ENCODE results near the gene UGT1A3.

DNA sequence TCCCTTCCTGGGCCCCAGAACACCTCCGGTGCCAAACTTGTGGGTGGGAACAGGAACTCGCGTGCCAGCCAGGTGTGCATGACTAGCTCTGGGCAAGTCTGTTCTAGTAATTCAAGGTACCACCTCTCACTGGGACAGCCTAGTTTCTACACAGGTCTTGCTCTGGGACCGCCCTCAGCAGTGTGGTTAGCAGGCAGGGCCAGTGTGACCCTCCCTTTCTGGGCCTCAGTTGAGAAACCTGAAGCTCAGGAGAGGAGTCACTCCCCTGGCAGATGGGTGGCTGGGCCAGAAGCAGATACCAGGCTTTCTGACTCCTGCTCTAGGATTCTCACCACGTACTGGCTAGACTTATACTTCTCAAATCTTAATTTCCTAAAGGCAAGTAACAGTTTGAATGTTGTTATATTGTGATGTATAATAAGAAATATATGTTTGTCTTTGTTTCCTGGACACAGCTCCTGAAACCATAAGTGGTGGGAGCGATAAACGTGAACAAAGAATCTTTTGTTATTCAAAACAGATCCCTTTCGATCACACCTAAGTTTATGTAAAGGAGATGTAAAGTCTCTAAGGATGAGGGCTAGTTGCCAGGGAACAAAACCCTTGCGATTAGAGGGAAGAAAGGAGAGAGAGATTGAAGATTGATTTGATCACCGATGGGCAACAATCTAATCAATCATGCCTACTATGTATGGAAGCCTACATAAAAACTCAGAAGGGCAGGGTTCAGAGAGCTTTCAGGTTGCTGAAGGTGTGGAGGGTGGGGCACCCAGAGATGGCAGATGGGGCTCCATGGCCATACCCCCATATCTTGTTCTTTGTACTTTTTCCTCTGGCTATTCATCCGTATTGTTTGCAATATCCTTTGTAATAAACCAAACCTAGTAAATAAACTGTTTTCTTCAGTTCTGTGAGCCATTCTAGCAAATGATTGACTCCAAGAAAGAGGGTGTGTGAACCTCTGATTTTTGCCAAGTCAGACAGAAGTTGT is 37.1 kb upstream of the UGT1A3 start:
- TF ChIP-seq, protein P1, sequence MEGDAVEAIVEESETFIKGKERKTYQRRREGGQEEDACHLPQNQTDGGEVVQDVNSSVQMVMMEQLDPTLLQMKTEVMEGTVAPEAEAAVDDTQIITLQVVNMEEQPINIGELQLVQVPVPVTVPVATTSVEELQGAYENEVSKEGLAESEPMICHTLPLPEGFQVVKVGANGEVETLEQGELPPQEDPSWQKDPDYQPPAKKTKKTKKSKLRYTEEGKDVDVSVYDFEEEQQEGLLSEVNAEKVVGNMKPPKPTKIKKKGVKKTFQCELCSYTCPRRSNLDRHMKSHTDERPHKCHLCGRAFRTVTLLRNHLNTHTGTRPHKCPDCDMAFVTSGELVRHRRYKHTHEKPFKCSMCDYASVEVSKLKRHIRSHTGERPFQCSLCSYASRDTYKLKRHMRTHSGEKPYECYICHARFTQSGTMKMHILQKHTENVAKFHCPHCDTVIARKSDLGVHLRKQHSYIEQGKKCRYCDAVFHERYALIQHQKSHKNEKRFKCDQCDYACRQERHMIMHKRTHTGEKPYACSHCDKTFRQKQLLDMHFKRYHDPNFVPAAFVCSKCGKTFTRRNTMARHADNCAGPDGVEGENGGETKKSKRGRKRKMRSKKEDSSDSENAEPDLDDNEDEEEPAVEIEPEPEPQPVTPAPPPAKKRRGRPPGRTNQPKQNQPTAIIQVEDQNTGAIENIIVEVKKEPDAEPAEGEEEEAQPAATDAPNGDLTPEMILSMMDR (IDR thresholded peaks at IDR 0.05; ENCODE audit: poor library complexity): no peak
- TF ChIP-seq EZH2 (IDR thresholded peaks at IDR 0.05; ENCODE audit: borderline replicate concordance) (no peak), EZH2phosphoT487 (IDR thresholded peaks at IDR 0.05; ENCODE audit: low read depth, severe bottlenecking, unreplicated experiment) (no peak)
